Stimulated activated memory B cell treated with anti-CD40 and anti-IgM and Interleukin-4, amounts not matched to agents 10 μg/mL and 1 μg/mL and 100 μg/mL, for 72 hours (primary cell): ENCODE results near the gene KMT2D.
"Not testable (repeated sequence)": the region's sequence is repeated elsewhere in the genome, so short reads cannot be mapped to it uniquely, and the experiment has no call there.

ENCODE experiments used
- ATAC-seq: fragments of 150-1000 bp; cut with Tn5 transposase; 2 replicates; pipeline ENCODE4 v1.10.0; 2021
- H3K27ac Mint-ChIP-seq: one replicate; pipeline ENCODE4 v1.8.0; 2022; ENCODE audit warnings: mild to moderate bottlenecking, mixed read lengths
- H3K27me3 Mint-ChIP-seq: one replicate; pipeline ENCODE4 v1.8.0; 2022; ENCODE audit warnings: mixed read lengths
- H3K36me3 Mint-ChIP-seq: one replicate; pipeline ENCODE4 v1.8.0; 2022; ENCODE audit warnings: mixed read lengths
- H3K4me1 Mint-ChIP-seq: one replicate; pipeline ENCODE4 v1.8.0; 2022; ENCODE audit warnings: mixed read lengths
- H3K4me3 Mint-ChIP-seq: one replicate; pipeline ENCODE4 v1.8.0; 2022; ENCODE audit warnings: mild to moderate bottlenecking, moderate library complexity, mixed read lengths
- H3K9me3 Mint-ChIP-seq: one replicate; pipeline ENCODE4 v1.8.0; 2022; ENCODE audit warnings: mixed read lengths

KMT2D gene

DNA sequence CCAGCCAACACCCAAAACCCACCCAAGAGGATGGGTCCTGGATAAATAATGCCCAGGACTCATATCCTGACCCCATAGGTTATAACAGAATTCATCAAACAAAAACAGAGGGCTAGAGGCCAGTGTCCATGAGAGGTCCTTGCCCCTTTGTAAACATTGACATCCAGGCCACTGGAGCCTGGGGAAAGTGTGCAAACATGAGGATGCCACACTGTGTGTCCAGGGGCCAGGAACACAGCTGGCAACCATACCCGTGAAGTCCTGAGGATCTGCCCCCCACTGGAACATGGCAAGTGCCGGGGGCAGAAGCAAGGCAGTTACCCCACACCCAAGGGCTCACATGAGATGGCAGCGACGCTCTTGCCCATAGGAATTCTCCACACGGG is 4.2 kb upstream of the KMT2D start:
- H3K27ac Mint-ChIP-seq: no peak overlapping the region
- H3K4me3 Mint-ChIP-seq: no peak overlapping the region
- ATAC-seq: no peak
- H3K36me3 Mint-ChIP-seq: no peaks in the 10 kb centered on the region
- H3K27me3 Mint-ChIP-seq: no peaks in the 10 kb centered on the region
- H3K4me1 Mint-ChIP-seq: peaks cover 26% of the 10 kb centered on the region
- H3K9me3 Mint-ChIP-seq: no peaks in the 10 kb centered on the region

DNA sequence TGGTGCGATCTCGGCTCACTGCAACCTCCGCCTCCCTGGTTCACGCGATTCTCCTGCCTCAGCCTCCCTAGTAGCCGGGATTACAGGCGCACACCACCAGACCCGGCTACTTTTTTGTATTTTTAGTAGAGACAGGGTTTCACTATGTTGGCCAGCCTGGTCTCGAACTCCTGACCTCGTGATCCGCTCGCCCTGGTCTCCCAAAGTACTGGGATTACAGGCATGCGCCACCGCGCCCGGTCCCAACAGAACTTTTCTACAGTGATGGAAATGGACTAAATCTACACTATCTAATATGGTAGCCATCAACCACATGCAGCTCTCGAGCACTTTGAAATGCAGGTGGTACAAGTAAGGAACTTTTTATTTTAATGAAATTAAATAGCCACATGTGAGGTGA is 1.3 kb upstream of the KMT2D start:
- not testable (repeated sequence) for H3K27me3 Mint-ChIP-seq, H3K36me3 Mint-ChIP-seq, ATAC-seq, H3K9me3 Mint-ChIP-seq, H3K27ac Mint-ChIP-seq
- H3K4me1 Mint-ChIP-seq: peaks cover 41% of the 10 kb centered on the region
- H3K4me3 Mint-ChIP-seq: peak overlapping the region; percentile 12

DNA sequence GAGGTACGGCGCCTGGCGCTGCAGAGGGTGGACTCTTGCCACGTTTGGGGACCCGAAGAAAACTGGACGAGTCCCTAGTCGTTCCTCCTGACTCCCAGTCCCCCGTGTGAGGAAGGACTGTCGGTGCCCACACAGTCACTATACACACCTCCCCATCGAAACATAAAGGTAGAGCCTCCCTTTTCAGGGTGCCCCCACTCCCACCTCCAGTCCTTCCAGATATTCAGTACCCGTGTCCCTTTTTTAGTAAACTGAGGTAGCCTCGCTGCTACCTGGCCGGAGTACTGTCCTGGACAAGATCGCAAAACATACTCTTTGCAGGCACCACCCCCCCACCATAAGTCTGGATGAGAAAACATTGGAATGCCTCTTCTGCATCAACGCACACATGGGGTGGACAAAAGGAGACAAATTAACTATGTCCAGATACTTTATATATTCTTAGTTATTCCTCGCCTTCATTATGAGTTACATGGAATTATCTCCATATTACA is 610 bp upstream of the KMT2D start:
- Mint-ChIP-seq H3K9me3 (no peaks in the 10 kb centered on the region), H3K4me3 (peak overlapping the region; percentile 97), H3K27me3 (no peaks in the 10 kb centered on the region), H3K36me3 (no peaks in the 10 kb centered on the region), H3K4me1 (peaks cover 49% of the 10 kb centered on the region), H3K27ac (peak overlapping the region; percentile 97)
- ATAC-seq: peak; percentile 14

DNA sequence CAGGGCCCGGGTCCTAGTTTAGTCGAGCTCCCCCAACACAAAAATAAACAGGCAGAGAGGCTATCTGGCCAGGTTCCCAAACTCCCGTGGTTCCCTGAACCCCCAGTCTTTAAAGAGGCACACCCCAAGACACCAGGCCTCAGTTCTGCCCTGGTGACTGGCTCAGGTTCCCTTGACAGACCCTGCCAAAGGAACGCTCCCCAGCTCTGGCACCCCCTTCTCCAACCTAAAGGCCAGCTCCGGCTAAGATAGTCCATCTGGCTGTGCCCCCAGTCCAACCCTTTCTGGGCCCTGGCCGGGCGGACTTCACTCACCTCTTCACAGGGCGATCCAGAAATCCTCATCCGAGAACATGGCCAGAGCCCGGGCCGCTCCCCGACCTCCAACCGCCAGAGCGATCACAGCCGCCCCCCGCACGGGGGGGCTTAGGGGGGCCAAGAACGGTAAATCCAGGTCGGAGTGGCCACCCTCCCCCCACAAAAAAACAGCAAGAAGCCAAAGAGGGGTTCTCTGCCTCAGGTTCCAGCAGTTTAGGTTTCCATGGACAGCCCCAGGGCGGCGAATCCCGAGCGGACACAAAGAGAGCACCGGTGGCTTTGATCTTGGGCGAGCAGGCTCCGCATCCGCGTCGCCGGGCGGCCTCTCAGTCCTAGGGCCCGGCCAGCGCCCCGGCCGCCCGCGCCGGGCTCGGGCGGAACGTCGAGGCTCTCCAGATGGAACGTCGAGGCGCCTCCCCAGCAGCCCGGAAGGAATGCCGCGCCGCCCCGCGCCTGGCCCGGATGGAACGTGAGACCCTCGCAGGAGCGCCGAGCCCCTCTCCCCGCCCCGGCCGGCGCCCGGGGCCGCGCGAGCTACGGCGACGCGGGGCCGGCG is 1.1 kb downstream of the KMT2D start:
- ATAC-seq: peak; percentile 31

DNA sequence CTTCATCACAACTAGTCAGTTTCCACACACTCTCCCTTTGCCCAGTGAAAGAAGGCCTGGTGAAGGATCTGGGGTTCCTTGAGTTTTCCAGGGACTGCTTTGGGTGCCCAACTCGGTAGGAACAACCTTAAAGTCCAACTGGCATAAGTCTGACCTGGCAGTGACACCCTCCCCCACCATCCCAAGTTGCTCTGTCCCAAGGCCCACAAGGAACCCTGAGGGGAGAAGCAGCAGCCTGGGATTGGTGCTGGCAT is 1.6 kb downstream of the KMT2D start:
- peaks cover 21% of the 10 kb centered on the region for H3K36me3 Mint-ChIP-seq
- no peaks in the 10 kb centered on the region for H3K9me3 Mint-ChIP-seq
- H3K4me3 Mint-ChIP-seq: peak overlapping the region; percentile 86
- peak overlapping the region; percentile 83 for H3K27ac Mint-ChIP-seq
- ATAC-seq: no peak
- H3K4me1 Mint-ChIP-seq: peaks cover 68% of the 10 kb centered on the region
- no peaks in the 10 kb centered on the region for H3K27me3 Mint-ChIP-seq

More for the DNA sequence above, 1.1 kb downstream of the KMT2D start:
- Mint-ChIP-seq H3K4me1 (peaks cover 65% of the 10 kb centered on the region), H3K27ac (peak overlapping the region; percentile 97), H3K4me3 (peak overlapping the region; percentile 86), H3K9me3 (no peaks in the 10 kb centered on the region), H3K36me3 (peaks cover 16% of the 10 kb centered on the region), H3K27me3 (no peaks in the 10 kb centered on the region)

DNA sequence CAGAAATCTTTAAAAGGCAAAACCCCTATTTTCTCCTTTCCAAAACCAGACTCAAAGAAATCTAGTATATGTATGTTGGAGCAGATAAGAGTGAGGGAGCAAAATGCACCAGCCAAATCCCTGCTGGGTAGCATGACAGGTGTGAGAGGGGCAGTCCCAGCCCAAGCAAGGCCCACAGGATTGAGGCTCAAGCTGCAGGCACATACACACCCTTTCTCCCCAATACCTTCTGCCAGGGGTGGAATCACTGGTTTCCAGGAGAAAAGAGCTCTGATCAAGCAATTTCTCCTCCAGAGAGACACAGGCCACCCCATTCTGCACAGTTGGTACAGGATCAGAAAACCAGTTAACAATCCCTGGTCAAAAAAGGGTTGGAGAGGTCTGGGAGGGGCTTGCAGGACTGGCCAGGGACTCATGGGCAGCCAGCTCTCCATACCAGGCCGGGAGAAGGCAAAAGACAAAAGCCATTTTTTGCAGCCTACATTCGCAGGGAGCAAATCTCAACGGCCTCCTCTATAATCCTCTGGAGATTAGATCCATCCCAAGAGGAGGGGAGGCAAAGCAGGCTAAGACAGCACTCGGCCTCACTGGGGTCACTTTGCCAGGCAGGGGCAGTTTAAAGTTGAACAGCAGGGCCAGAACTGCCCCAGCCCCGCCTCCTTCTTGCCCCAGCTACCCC is 2.1 kb downstream of the KMT2D start:
- ATAC-seq: no peak
- H3K36me3 Mint-ChIP-seq: peaks cover 22% of the 10 kb centered on the region
- H3K27ac Mint-ChIP-seq: peak overlapping the region; percentile 83
- no peaks in the 10 kb centered on the region for H3K27me3 Mint-ChIP-seq
- peak overlapping the region; percentile 86 for H3K4me3 Mint-ChIP-seq
- no peaks in the 10 kb centered on the region for H3K9me3 Mint-ChIP-seq
- H3K4me1 Mint-ChIP-seq: peaks cover 65% of the 10 kb centered on the region

DNA sequence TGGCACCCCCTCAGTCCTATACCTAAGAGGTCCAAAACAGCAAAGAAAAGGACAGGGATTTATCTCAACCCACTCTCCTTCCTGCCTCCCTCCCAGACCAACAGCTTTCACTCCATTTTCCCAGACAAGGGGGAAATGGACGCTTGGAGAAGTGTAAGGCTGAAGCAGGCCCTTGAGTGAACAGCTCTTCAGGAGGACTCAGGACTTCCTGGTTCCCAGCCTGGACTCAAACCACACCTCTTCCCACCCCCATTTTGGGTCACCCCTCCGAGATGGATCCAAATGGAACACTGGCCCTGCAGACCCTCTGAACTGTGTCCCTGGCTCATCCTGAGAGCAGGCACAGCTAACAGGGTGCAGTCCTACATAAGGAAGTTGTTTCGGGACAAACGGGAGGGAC is 2.7 kb downstream of the KMT2D start:
- H3K4me1 Mint-ChIP-seq: peaks cover 65% of the 10 kb centered on the region
- no peak for ATAC-seq
- H3K9me3 Mint-ChIP-seq: no peaks in the 10 kb centered on the region
- no peaks in the 10 kb centered on the region for H3K27me3 Mint-ChIP-seq
- peak overlapping the region; percentile 83 for H3K27ac Mint-ChIP-seq
- H3K4me3 Mint-ChIP-seq: peak overlapping the region; percentile 86
- H3K36me3 Mint-ChIP-seq: peaks cover 28% of the 10 kb centered on the region

DNA sequence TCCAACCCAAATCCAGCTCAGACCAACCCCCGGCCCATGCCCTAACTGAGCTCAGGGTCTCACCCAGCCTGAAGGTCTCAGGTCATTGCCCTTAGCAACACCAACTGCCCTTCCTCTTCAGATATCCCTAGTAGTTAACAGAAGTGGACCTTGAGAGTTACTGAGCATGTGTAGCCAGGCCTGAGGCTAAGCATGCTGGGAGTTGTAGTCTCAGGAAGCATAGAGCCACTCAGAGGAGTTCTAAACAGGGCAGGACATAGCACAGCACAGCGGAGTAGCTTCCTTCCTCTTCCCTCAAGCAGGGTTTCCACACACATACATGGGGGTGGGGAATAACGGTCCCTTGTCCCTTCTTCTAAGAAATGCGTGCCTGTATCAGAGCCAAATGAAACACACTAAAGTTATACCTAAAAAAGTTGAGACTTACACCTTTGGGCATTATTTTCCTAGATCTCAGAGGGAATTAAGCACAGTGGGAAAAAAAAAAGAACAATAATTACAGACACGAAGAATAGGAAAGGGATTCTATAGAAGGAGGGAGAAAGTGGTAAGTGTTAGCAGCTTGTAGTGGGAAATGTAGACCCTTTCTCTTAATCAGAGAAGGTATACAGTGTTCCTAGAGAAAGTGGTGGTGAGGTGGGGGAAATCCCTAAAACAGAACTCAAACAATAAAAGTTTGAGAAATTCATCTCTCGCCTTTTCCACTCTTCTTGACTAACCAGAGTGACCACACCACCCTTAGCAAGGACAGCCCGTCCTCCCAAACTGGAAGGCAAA is 4.4 kb downstream of the KMT2D start:
- H3K4me3 Mint-ChIP-seq: peak overlapping the region; percentile 86
- peaks cover 45% of the 10 kb centered on the region for H3K36me3 Mint-ChIP-seq
- no peaks in the 10 kb centered on the region for H3K9me3 Mint-ChIP-seq
- H3K4me1 Mint-ChIP-seq: peaks cover 61% of the 10 kb centered on the region
- peak overlapping the region; percentile 83 for H3K27ac Mint-ChIP-seq
- no peaks in the 10 kb centered on the region for H3K27me3 Mint-ChIP-seq
- peak; percentile 76 for ATAC-seq

DNA sequence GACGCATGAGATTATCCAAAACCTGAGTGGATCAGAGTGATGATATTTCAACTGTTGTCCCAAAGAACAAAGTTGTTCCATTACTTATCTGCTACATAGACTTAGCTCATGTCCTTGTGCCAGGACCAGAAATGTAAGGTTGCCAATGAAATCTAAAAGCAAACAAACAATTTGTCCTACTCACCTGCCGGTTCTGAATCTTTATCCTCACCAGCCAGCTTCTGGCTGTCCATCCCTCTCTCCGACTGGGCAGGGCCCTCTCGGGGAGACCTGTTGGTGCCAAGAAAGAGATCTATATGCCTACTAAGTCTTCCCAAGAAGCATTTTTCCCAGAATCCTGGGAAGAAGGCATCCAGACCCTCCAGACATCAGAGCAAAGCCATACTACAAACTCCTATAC is 5.5 kb downstream of the KMT2D start:
- H3K9me3 Mint-ChIP-seq: no peaks in the 10 kb centered on the region
- no peak for ATAC-seq
- peaks cover 56% of the 10 kb centered on the region for H3K36me3 Mint-ChIP-seq
- peaks cover 64% of the 10 kb centered on the region for H3K4me1 Mint-ChIP-seq
- no peak overlapping the region for H3K4me3 Mint-ChIP-seq
- H3K27ac Mint-ChIP-seq: no peak overlapping the region
- no peaks in the 10 kb centered on the region for H3K27me3 Mint-ChIP-seq

DNA sequence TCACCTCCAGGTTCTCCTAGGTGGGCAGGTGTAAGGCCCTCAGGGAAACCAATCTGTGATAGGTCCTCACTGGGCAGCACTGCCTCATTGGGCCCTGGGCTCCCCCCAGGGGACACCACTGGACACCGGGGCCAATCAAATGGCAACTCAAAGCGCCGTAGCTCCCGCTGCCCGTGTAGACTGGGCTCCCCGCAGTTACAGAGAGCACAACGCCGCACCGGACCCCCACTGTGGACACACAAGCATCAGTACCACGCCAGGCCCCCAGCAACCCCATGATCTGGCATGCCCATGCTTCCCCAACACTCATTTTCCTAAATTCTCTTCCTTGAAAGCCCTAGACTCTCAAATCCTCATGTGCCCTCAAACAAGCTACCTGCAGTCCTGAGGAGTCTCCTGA is 6.1 kb downstream of the KMT2D start:
- no peak overlapping the region for H3K27ac Mint-ChIP-seq
- H3K36me3 Mint-ChIP-seq: peaks cover 61% of the 10 kb centered on the region
- peaks cover 64% of the 10 kb centered on the region for H3K4me1 Mint-ChIP-seq
- no peak for ATAC-seq
- no peaks in the 10 kb centered on the region for H3K9me3 Mint-ChIP-seq
- H3K4me3 Mint-ChIP-seq: no peak overlapping the region
- no peaks in the 10 kb centered on the region for H3K27me3 Mint-ChIP-seq

DNA sequence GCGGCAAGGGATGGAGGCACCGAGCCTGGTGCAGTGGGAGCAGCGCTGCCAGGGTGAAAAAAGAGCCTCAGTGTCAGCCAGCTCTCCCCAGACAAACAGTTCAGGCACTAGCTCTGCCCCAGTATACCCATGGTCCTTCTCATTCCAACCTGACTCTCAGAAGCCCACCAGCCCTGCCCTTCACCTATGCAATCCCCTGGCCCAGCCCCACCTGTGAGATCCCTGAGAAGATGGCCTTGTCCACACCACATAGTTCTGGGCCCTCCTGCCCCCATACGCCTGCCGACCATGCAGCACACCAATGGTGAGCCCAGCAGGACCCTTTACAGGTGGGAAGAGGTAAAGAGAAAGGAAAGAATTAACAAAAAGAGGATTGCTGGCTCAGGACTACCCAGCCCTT is 6.5 kb downstream of the KMT2D start:
- H3K9me3 Mint-ChIP-seq: no peaks in the 10 kb centered on the region
- no peaks in the 10 kb centered on the region for H3K27me3 Mint-ChIP-seq
- no peak overlapping the region for H3K27ac Mint-ChIP-seq
- peaks cover 64% of the 10 kb centered on the region for H3K36me3 Mint-ChIP-seq
- H3K4me3 Mint-ChIP-seq: no peak overlapping the region
- H3K4me1 Mint-ChIP-seq: peaks cover 59% of the 10 kb centered on the region
- no peak for ATAC-seq

DNA sequence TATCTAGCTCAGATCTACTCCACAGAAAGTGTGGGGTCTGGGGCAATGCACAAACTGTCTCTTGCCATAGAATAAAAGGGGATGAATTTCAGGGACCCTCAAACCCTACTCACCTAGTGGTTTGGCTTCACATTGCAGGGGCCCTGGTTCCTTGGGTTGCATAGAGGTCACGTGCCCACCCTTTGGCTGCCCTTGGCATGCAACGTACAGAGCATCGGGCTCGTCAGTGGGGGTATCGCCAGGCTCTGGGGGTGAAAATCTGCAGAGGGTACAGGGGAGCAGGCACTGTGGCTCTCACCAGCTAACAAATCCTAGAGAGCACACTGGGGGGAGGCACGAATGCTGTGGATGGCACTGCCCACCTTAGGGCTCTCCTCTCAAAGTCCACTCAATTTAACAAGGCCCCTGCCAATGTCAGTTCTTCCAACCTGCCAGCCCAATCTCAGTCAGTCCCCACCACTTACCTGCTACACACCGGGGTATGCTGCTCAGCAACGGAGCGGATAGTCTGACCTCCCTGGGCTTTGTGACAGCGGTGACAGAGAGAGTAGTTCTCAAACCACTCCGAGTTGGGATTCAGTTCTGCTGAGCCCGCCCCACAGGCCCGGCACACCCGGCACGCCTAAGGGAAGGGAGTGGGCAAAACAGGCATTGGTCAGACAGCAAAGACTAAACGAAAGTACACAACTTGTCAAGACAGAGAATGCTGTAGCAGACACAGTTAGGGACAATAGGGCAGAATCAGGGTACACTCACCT is 8.0 kb downstream of the KMT2D start:
- H3K27ac Mint-ChIP-seq: no peak overlapping the region
- H3K27me3 Mint-ChIP-seq: no peaks in the 10 kb centered on the region
- no peak overlapping the region for H3K4me3 Mint-ChIP-seq
- H3K9me3 Mint-ChIP-seq: no peaks in the 10 kb centered on the region
- no peak for ATAC-seq
- H3K36me3 Mint-ChIP-seq: peaks cover 79% of the 10 kb centered on the region
- H3K4me1 Mint-ChIP-seq: peaks cover 45% of the 10 kb centered on the region

DNA sequence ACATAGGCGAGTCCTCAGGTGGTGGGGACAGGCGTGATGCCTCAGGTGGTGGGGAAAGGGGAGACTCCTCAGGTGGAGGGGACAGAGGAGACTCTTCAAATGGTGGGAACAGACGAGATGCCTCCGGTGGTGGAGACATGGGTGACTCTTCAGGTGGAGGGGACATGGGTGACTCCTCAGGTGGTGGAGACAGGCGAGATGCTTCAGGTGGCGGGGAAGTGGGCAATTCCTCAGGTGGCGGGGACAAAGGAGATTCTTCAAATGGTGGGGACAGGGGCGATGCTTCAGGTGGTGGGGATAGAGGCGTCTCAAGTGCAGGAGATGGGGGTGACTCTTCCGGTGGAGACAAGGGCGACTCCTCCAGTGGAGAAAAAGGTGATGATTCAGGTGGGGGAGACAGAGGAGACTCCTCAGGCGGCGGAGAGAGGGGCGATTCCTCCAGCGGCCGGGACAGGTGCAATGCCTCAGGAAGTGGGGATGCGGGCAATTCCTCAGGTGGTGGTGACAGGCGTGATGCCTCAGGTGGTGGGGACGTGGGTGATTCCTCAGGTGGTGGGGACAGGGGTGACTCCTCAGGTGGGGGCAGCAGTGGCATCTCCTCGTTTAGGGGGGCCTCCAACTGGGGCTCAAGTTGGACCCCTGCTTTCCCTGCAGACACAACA is 8.7 kb downstream of the KMT2D start:
- Mint-ChIP-seq H3K36me3 (peaks cover 84% of the 10 kb centered on the region), H3K4me3 (no peak overlapping the region), H3K27ac (no peak overlapping the region), H3K27me3 (no peaks in the 10 kb centered on the region), H3K9me3 (no peaks in the 10 kb centered on the region), H3K4me1 (peaks cover 38% of the 10 kb centered on the region)
- ATAC-seq: no peak

DNA sequence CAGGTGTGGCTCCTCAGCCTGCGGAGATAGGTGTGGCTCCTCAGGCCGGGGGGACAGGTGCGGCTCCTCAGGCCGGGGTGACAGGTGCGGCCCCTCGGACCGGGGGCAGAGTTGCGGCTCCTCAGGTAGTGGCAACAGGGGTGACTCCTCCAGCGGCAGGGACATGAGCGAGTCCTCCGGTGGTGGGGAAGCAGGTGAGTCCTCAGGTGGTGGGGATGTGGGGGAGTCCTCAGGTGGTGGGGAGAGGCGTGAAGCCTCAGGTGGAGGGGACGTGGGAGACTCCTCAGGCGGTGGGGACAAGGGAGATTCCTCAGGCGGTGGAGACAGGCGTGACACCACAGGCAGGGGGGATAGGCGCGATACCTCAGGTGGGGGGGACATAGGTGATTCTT is 9.2 kb downstream of the KMT2D start:
- H3K27ac Mint-ChIP-seq: no peak overlapping the region
- H3K27me3 Mint-ChIP-seq: no peaks in the 10 kb centered on the region
- no peak overlapping the region for H3K4me3 Mint-ChIP-seq
- H3K36me3 Mint-ChIP-seq: peaks cover 90% of the 10 kb centered on the region
- no peaks in the 10 kb centered on the region for H3K9me3 Mint-ChIP-seq
- peaks cover 32% of the 10 kb centered on the region for H3K4me1 Mint-ChIP-seq
- no peak for ATAC-seq
